Lower leg skin (tissue), 4 donors: ENCODE results near the gene NBR1. TPM values are rescaled to one million over a fixed set of nuclear protein-coding genes. Genes with fewer than 3 reads are reported as not detected.
"Not testable (repeated sequence)": the region's sequence is repeated elsewhere in the genome, so short reads cannot be mapped to it uniquely, and the experiment has no call there.

Source experiments
- DNase-seq, 2 donors: peaks; one replicate each; pipeline ENCODE4 v3.0.0-alpha.2; 2019; ENCODE audit warnings: low spot score in 2 of 2
- H3K4me3 ChIP-seq: fragments of 200-600 bp; sonication (generic); 2 replicates; pipeline ENCODE4 v1.5.1; 2017; ENCODE audit warnings: mild to moderate bottlenecking, low read depth; ENCODE audit not compliant: poor library complexity, severe bottlenecking
- WGBS, 2 donors: methylation state at CpG; one replicate each; pipeline ENCODE4 v1.1.5; 2018; 5-methylcytosine and 5-hydroxymethylcytosine counted together
- intact Hi-C: fragments of 100-400 bp; cut with DNase I; formaldehyde crosslinking; loops from one replicate; pipeline ENCODE4 v1.15.0; 2023; ENCODE audit warnings: low total_unique reads
- total RNA-seq, 4 donors: library from RNA; depleted of rRNA; stranded (reverse); fragments of >200 nt; gene quantifications; one replicate each; pipeline ENCODE4 v1.1.0, GENCODE V29; 2016

Gene NBR1
- total RNA-seq, 4 donors from 2014 or later: 84.3 to 101 (median 91.4) TPM

DNA sequence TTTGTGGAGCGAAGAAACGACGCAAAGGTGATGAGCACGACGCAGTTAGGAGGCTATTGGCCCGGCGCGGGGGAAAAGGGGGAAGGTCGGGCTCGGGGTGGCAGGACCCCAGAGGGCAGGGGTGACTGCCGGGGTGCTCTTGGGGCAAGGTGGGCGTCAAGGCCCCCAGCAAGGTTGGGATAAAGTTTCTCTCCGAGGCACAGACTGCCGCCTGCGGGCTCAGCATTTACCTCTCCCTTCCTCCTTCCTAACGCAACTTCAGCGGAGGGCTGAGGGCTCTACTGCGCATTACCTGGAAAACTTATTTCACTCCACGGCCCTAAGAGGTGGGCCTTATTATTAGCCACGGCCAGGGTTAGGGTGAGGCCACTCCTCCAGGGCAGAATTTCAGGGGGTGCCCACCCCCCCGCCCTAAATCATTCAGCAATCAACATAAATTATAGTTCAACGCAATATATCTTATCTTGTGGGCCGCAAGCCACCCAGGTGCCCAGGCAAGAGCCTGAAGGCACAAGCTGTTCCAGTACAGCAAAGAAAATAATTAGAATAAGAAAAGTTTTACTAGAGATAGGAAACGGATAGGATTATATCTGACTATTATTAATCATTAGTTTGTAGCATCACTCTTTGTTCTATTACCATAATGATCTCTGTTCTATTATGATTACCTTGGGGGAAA, 61.1 kb downstream of the NBR1 start:
- intact Hi-C loops, H3K4me3 ChIP-seq: not testable (repeated sequence)
- peak; percentile 88 to 95 for DNase-seq
- WGBS, 2 donors: 62 to 68% methylated on average over 22 of the region's 24 CpGs

DNA sequence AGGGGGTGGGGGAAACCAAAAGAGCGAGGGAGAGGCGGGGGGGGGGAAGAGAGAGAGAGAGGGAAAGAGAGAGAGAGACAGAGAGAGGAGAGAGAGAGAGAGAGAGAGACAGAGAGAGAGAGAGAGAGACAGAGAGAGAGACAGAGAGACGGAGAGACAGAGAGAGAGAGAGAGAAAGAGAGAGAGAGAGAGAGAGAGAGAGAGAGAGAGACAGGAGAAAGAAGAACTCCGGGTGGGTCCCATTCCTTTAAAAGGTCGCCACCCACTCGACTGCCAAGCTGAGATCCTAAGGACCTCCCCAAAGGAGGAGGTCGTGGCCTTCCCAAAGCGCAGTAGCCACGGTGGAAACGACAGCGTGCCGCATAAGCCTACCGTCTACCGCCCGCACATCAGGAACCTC, 62.2 kb downstream of the NBR1 start:
- WGBS, 2 donors: no CpG with 5 or more reads among the region's 15 CpGs
- H3K4me3 ChIP-seq, intact Hi-C loops, DNase-seq: not testable (repeated sequence)

DNA sequence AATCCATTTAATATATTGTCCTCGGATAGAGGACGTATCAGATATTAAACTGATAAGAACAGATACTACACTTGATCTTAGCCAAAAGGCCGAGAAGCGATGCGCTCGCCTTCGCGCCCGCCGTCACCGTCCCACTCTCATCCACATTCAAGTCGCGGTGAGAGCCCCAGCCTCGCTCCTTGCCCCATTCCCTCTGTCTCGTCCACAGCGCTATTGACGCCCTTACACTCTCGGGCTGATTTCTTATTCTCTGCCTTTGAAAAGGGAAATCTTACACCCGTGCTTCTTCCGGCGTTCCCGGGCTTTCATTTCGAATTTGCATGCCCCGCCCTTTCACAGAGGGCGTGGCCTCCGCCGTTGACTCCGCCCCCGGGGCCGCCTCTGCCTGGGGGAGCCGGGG, 62.9 kb downstream of the NBR1 start, which contains the start of gene RNU2-1:
Gene RNU2-1, minus strand, starts transcription at position 101 of the 400 bp plus-strand sequence.
- DNase-seq, H3K4me3 ChIP-seq, intact Hi-C loops: not testable (repeated sequence)
- no CpG with 5 or more reads among the region's 31 CpGs for WGBS, 2 donors

DNA sequence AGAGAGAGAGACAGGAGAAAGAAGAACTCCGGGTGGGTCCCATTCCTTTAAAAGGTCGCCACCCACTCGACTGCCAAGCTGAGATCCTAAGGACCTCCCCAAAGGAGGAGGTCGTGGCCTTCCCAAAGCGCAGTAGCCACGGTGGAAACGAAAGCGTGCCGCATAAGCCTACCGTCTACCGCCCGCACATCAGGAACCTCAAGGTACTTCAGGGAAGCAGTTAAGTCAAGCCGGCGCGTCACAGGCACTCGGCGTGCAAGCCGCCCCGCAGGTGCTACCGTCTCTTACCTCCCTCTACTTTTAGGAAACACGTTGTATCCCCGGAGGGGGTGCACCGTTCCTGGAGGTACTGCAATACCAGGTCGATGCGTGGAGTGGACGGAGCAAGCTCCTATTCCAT, 68.6 kb downstream of the NBR1 start:
- DNase-seq, H3K4me3 ChIP-seq, intact Hi-C loops: not testable (repeated sequence)
- WGBS, 2 donors: no CpG with 5 or more reads among the region's 26 CpGs

DNA sequence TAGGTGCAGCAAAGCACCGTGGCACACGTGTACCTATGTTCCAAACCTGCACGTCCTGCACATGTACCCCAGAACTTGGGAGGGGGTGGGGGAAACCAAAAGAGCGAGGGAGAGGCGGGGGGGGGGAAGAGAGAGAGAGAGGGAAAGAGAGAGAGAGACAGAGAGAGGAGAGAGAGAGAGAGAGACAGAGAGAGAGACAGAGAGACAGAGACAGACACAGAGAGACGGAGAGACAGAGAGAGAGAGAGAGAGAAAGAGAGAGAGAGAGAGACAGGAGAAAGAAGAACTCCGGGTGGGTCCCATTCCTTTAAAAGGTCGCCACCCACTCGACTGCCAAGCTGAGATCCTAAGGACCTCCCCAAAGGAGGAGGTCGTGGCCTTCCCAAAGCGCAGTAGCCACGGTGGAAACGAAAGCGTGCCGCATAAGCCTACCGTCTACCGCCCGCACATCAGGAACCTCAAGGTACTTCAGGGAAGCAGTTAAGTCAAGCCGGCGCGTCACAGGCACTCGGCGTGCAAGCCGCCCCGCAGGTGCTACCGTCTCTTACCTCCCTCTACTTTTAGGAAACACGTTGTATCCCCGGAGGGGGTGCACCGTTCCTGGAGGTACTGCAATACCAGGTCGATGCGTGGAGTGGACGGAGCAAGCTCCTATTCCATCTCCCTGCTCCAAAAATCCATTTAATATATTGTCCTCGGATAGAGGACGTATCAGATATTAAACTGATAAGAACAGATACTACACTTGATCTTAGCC, 69.8 kb downstream of the NBR1 start:
- DNase-seq, H3K4me3 ChIP-seq, intact Hi-C loops: not testable (repeated sequence)
- no CpG with 5 or more reads among the region's 34 CpGs for WGBS, 2 donors

DNA sequence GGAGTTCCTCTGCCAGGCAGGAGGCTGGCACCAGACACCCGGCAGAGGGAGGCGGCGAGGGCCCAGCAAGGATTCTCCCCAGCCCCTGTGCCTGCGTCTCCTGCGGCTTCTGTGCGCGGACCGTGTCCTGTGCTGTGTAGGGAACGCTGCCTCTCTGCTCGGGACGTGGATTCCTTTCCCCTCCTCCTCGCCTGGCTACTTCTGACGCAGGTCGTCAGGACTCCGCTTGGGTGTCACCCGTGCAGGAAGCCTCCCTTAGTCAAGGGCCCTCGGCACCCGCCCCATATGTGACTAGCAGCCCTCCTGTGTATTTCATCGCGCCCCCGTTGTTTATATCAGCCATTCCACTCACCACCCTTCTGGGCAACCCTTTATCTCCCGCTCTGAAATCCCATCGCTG, 75.4 kb downstream of the NBR1 start:
- 6 to 11% methylated on average over 18 of the region's 23 CpGs for WGBS, 2 donors
- H3K4me3 ChIP-seq, intact Hi-C loops, DNase-seq: not testable (repeated sequence)

Other genes with a start within 250 kb of the NBR1 start
- gene AARSD1, start 206.8 kb upstream of the NBR1 start, total RNA-seq: 10 to 100 TPM; 10.3 to 21.7 (median 17.2) TPM
- gene PTGES3L, start 191.1 kb upstream of the NBR1 start, total RNA-seq: 1 to 10 TPM in 1 of 4 donors, under 1 TPM in 1, not detected in 2; 0.19 to 1.8 TPM
- 10 to 100 TPM; 12.6 to 16.0 (median 13.0) TPM for gene RUNDC1, start 190.6 kb upstream of the NBR1 start, total RNA-seq
- gene RPL27, start 172.8 kb upstream of the NBR1 start, total RNA-seq: 1,000 to 10,000 TPM; 1,091 to 1,783 (median 1,434) TPM
- gene IFI35, start 164.4 kb upstream of the NBR1 start, total RNA-seq: 10 to 100 TPM in 3 of 4 donors, 1 to 10 TPM in 1; 7.6 to 18.5 (median 16.9) TPM
- 100 to 1,000 TPM; 209 to 329 (median 254) TPM for gene VAT1, start 148.8 kb upstream of the NBR1 start, total RNA-seq
- 1 to 10 TPM in 2 of 4 donors, under 1 TPM in 2; 0.65 to 2.7 (median 1.0) TPM for gene RND2, start 146.0 kb upstream of the NBR1 start, total RNA-seq
- gene BRCA1, start 45.9 kb upstream of the NBR1 start, total RNA-seq: 1 to 10 TPM; 4.5 to 7.6 (median 5.8) TPM
- 1 to 10 TPM in 3 of 4 donors, under 1 TPM in 1; 0.57 to 4.6 (median 1.4) TPM for gene TMEM106A, start 40.7 kb downstream of the NBR1 start, total RNA-seq
- not detected for gene CCDC200, start 57.4 kb downstream of the NBR1 start, total RNA-seq
- gene RNU2-1, start 62.8 kb downstream of the NBR1 start, total RNA-seq: not detected
- 10 to 100 TPM; 30.3 to 50.6 (median 43.7) TPM for gene ARL4D, start 227.8 kb downstream of the NBR1 start, total RNA-seq